Endothelial cell of umbilical vein (primary cell): Measurements from ENCODE around the gene WNT4. TPM values are rescaled to one million over a fixed set of nuclear protein-coding genes. Genes with fewer than 3 reads are reported as not detected.

ENCODE experiments used
- BruUV-seq: library from RNA; stranded (reverse); fragments of 400-500 nt; replicated peaks from 2 replicates; lab custom pipeline; 2021; lab: Mats Ljungman, UMichigan
- CTCF ChIA-PET: fragments of 300-600, 350-600 bp; sonication (Branson Sonifier 250); formaldehyde crosslinking; loops from one replicate; lab custom pipeline; 2021; ENCODE audit warnings: antibody characterized with exemption, inconsistent platforms; lab: Charles Lee
- POLR2A ChIA-PET: fragments of 300-600, 350-600 bp; sonication (Branson Sonifier 250); formaldehyde crosslinking; loops from one replicate; lab custom pipeline; 2021; ENCODE audit warnings: antibody characterized with exemption, inconsistent platforms; lab: Charles Lee
- DNase-seq: peaks from one replicate; pipeline ENCODE4 v3.0.0-alpha.2; 2011; ENCODE audit warnings: low read depth, low spot score
- FAIRE-seq: peaks from 2 replicates; lab custom pipeline; 2011; peaks lifted over from hg19 to GRCh38; lab: Jason Lieb, UNC
- H2AFZ ChIP-seq: 2 replicates; pipeline ENCODE4 v1.6.0; 2012; ENCODE audit warnings: low read depth, low read length, control low read depth, inconsistent platforms
- H3K27ac ChIP-seq: 2 replicates; pipeline ENCODE4 v1.5.1; 2011; ENCODE audit warnings: low read depth, mild to moderate bottlenecking, control low read depth, low read length, moderate library complexity; ENCODE audit not compliant: insufficient read depth
- H3K27me3 ChIP-seq, 2 experiments: 2 replicates each; pipeline versions ENCODE4 v1.6.0 to v1.6.1; 2011; ENCODE audit warnings: low read length in 2 of 2, mixed read lengths in 1 of 2; ENCODE audit not compliant: control insufficient read depth in 2 of 2, insufficient read depth in 2 of 2
- H3K36me3 ChIP-seq, 2 experiments: 2 replicates in 1 of 2; 3 replicates in 1 of 2; pipeline ENCODE4 v1.5.1; 2011; ENCODE audit warnings: low read length in 2 of 2, mild to moderate bottlenecking in 1 of 2, moderate library complexity in 1 of 2; ENCODE audit not compliant: control insufficient read depth in 2 of 2, insufficient read depth in 2 of 2; ENCODE audit errors: extremely low read depth in 1 of 2
- H3K4me1 ChIP-seq: 3 replicates; pipeline ENCODE4 v1.5.1; 2011; ENCODE audit warnings: mild to moderate bottlenecking, low read length; ENCODE audit not compliant: control insufficient read depth, insufficient read depth; ENCODE audit errors: extremely low read depth
- H3K4me2 ChIP-seq: 2 replicates; pipeline ENCODE4 v1.6.1; 2011; ENCODE audit warnings: low read length, control low read depth, mixed read lengths; ENCODE audit not compliant: insufficient read depth
- H3K4me3 ChIP-seq, 3 experiments: fragments of 200-600 bp in 1 of 3; sonication (generic), shearing (Covaris generic) in 1 of 3; replicated peaks in 1 of 3; 2 replicates each; pipeline ENCODE4 v1.5.1; 2011 to 2016; ENCODE audit warnings: control low read depth in 3 of 3, low read length in 3 of 3, mild to moderate bottlenecking in 2 of 3, inconsistent platforms in 1 of 3, low read depth in 1 of 3, moderate library complexity in 1 of 3; ENCODE audit not compliant: insufficient read depth in 1 of 3
- H3K79me2 ChIP-seq: 2 replicates; pipeline ENCODE4 v1.6.0; 2012; ENCODE audit warnings: low read length, inconsistent platforms; ENCODE audit not compliant: control insufficient read depth, insufficient read depth
- H3K9ac ChIP-seq: replicated peaks from 2 replicates; pipeline ENCODE3; 2011; ENCODE audit warnings: low read length, control low read depth; ENCODE audit not compliant: insufficient read depth; ENCODE audit errors: extremely low read depth
- H3K9me1 ChIP-seq: replicated peaks from 3 replicates; pipeline ENCODE4 v1.6.0; 2011; ENCODE audit warnings: mild to moderate bottlenecking, low read length; ENCODE audit not compliant: control insufficient read depth, insufficient read depth; ENCODE audit errors: extremely low read depth
- H3K9me3 ChIP-seq: replicated peaks from 2 replicates; pipeline ENCODE4 v1.5.1; 2012; ENCODE audit warnings: low read length, inconsistent platforms; ENCODE audit not compliant: control insufficient read depth, insufficient read depth
- H4K20me1 ChIP-seq: replicated peaks from 2 replicates; pipeline ENCODE3; 2011; ENCODE audit warnings: mild to moderate bottlenecking, low read length; ENCODE audit not compliant: control insufficient read depth, insufficient read depth; ENCODE audit errors: extremely low read depth
- EZH2 ChIP-seq: IDR thresholded peaks from 2 replicates; pipeline ENCODE4 v1.6.1; 2012; ENCODE audit warnings: borderline replicate concordance, low read depth, mild to moderate bottlenecking, moderate library complexity, low read length, inconsistent platforms; ENCODE audit not compliant: severe bottlenecking
- FOS ChIP-seq: IDR thresholded peaks from 2 replicates; pipeline ENCODE4 v1.6.1; 2011; ENCODE audit warnings: mild to moderate bottlenecking, low read length, moderate library complexity, borderline replicate concordance; ENCODE audit not compliant: insufficient read depth
- GATA2 ChIP-seq: IDR thresholded peaks from 2 replicates; pipeline ENCODE4 v1.7.0; 2011; ENCODE audit warnings: low read depth, mild to moderate bottlenecking, moderate library complexity, mixed read lengths, low read length; ENCODE audit not compliant: insufficient read length, insufficient read depth
- JUN ChIP-seq: IDR thresholded peaks from 2 replicates; pipeline ENCODE4 v1.6.1; 2011; ENCODE audit warnings: borderline replicate concordance, low read depth; ENCODE audit not compliant: insufficient read length, insufficient read depth
- MYC ChIP-seq: IDR thresholded peaks from one replicate; pipeline ENCODE4 v1.6.1; 2011; ENCODE audit warnings: mild to moderate bottlenecking, low read depth, low read length
- POLR2A ChIP-seq: IDR thresholded peaks from 2 replicates; pipeline ENCODE4 v1.6.1; 2012; ENCODE audit warnings: low read depth, mild to moderate bottlenecking, control low read depth, low read length
- POLR2AphosphoS5 ChIP-seq: IDR thresholded peaks from 2 replicates; pipeline ENCODE4 v1.6.1; 2012; ENCODE audit warnings: low read depth, mild to moderate bottlenecking, control low read depth, low read length, moderate library complexity; ENCODE audit not compliant: insufficient read depth
- dilution Hi-C: fragments of 300-500 bp; cut with MboI; formaldehyde crosslinking; loops from one replicate; pipeline ENCODE4 v1.15.0; 2019; ENCODE audit warnings: low sequenced_read_pairs; ENCODE audit not compliant: extremely low pct_ligation_motif_present
- intact Hi-C: fragments of 100-400 bp; cut with micrococcal nuclease; formaldehyde crosslinking; loops from one replicate; pipeline ENCODE4 v1.10.0; 2022
- polyA plus RNA-seq, 4 experiments: library from polyadenylated mRNA; depleted of rRNA in 3 of 4; stranded (reverse) in 3 of 4; unstranded in 1 of 4; fragments of >200 nt; gene quantifications; 2 replicates each; pipeline versions ENCODE4 v1.2.1 to v1.2.3, GENCODE V29; 2011 to 2012; ENCODE audit warnings: missing spikeins in 1 of 4
- total RNA-seq: library from RNA; stranded (reverse); gene quantifications from 2 replicates; pipeline ENCODE4 v1.2.3, GENCODE V29; 2021
- TF ChIP-seq, protein P1 (sequence below): IDR thresholded peaks from 2 replicates; pipeline ENCODE4 v1.6.1; 2011; ENCODE audit not compliant: insufficient read depth, insufficient read length
- TF ChIP-seq, protein P2 (sequence below), 2 donors: IDR thresholded peaks; 1 replicate in 1 of 2; 2 replicates in 1 of 2; pipeline ENCODE4 v1.5.1; 2011; ENCODE audit warnings: low read length in 2 of 2, mild to moderate bottlenecking in 2 of 2, moderate library complexity in 2 of 2, control low read depth in 1 of 2, inconsistent platforms in 1 of 2, low read depth in 1 of 2; ENCODE audit not compliant: insufficient read depth in 1 of 2; ENCODE audit errors: extremely low read depth in 1 of 2

WNT4 gene
- total and polyA plus RNA-seq, 2 donors (not counting 3 experiments of a cell fraction or from before 2014, with no cell fraction given): 0.06 TPM; not detected in 1

DNA sequence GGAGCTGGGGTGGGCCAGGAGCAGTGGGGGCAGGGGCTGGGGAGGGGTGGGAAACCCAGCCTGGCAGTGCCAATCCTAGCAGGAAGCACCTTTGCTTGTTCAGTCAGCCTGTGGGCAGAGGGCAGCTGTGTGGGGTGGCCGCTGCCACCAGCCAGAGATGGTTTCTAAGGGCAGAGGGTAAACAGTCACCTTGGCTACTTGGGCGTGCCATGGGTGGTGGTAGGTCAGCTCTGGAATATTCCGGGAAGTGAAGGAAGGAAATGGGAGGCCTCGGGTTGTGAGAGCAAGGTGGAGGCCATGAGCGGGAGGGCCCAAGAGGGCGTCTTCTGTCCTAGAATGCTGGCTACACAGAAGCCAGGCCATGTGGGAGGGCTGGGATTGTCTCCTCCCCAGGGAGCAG lies 20.7 kb upstream of the WNT4 start:
- Histone ChIP-seq H3K36me3 (no peaks in the 10 kb centered on the region), H3K9me3 (no peaks in the 10 kb centered on the region), H3K9ac (no peak overlapping the region), H3K9me1 (no peaks in the 10 kb centered on the region), H2AFZ (no peak overlapping the region), H3K27ac (no peak overlapping the region), H3K4me1 (no peaks in the 10 kb centered on the region), H4K20me1 (no peaks in the 10 kb centered on the region), H3K4me3 (no peak overlapping the region), H3K27me3 (peaks cover 2 to 7% of the 10 kb centered on the region in 2 experiments), H3K79me2 (no peaks in the 10 kb centered on the region), H3K4me2 (no peak overlapping the region)
- dilution Hi-C loops: no loop called here
- ChIA-PET POLR2A (no interaction called here), CTCF (no interaction called here)
- DNase-seq (no peak), FAIRE-seq (no peak)
- intact Hi-C loops: no loop called here
- TF ChIP-seq POLR2AphosphoS5: no peak
- TF ChIP-seq, protein P1, sequence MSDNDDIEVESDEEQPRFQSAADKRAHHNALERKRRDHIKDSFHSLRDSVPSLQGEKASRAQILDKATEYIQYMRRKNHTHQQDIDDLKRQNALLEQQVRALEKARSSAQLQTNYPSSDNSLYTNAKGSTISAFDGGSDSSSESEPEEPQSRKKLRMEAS: no peak
- BruUV-seq: no TSS peak

DNA sequence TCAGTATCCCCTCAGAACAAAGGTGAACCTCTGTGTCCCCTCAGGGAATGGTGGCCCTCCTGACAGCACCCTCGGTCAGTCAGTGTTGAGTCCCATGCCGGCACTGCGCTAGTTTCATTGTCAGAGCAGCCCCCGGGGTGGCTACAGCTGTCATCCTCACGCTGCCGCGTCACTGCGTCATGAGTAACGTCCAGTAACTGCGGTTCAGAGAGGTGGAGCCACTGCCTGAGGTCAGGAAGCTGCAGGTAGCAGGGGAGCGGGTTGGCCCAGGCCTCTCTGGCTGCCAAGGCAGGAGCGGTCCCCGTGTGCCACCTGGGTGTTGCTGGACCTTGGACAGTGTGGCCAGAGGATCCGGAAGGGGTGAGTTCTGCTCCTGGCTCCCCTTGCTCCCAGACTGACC lies 20.2 kb upstream of the WNT4 start:
- FAIRE-seq (no peak), DNase-seq (no peak)
- no peaks in the 10 kb centered on the region for H3K9me3 ChIP-seq
- CTCF ChIA-PET: interaction anchor here (0.9 kb wide), 1 partner anchor 13 kb away, joined by 3 read pairs; no protein-coding TSS in a partner anchor
- H3K36me3 ChIP-seq: no peaks in the 10 kb centered on the region
- H3K4me3 ChIP-seq: no peak overlapping the region
- TF ChIP-seq, protein P2, sequence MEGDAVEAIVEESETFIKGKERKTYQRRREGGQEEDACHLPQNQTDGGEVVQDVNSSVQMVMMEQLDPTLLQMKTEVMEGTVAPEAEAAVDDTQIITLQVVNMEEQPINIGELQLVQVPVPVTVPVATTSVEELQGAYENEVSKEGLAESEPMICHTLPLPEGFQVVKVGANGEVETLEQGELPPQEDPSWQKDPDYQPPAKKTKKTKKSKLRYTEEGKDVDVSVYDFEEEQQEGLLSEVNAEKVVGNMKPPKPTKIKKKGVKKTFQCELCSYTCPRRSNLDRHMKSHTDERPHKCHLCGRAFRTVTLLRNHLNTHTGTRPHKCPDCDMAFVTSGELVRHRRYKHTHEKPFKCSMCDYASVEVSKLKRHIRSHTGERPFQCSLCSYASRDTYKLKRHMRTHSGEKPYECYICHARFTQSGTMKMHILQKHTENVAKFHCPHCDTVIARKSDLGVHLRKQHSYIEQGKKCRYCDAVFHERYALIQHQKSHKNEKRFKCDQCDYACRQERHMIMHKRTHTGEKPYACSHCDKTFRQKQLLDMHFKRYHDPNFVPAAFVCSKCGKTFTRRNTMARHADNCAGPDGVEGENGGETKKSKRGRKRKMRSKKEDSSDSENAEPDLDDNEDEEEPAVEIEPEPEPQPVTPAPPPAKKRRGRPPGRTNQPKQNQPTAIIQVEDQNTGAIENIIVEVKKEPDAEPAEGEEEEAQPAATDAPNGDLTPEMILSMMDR (IDR thresholded peaks at IDR 0.05; ENCODE audit: extremely low read depth in 1 of 2, insufficient read depth in 1 of 2, low read depth in 1 of 2, low read length in 2 of 2): no peak
- TF ChIP-seq POLR2AphosphoS5 (no peak), GATA2 (no peak), FOS (no peak), MYC (no peak), EZH2 (no peak), JUN (no peak), POLR2A (no peak)
- TF ChIP-seq, protein P1: no peak
- dilution Hi-C loops (no loop called here), intact Hi-C loops (no loop called here)
- H2AFZ ChIP-seq: no peak overlapping the region
- H3K27me3 ChIP-seq: peaks cover 2 to 7% of the 10 kb centered on the region in 2 experiments
- no peak overlapping the region for H3K9ac ChIP-seq
- no peaks in the 10 kb centered on the region for H3K79me2 ChIP-seq
- BruUV-seq: no TSS peak
- H3K4me1 ChIP-seq: no peaks in the 10 kb centered on the region
- no peak overlapping the region for H3K27ac ChIP-seq
- H3K9me1 ChIP-seq: no peaks in the 10 kb centered on the region
- no peak overlapping the region for H3K4me2 ChIP-seq
- POLR2A ChIA-PET: no interaction called here
- no peaks in the 10 kb centered on the region for H4K20me1 ChIP-seq
